ENCODE results near the gene SENP7.

GRCh38 chr3:101512646-101513418 lies at the start of gene SENP7:
- TF ChIP-seq CTCF (IDR thresholded peaks at IDR 0.05) (no peak), POLR2AphosphoS5 (IDR thresholded peaks at IDR 0.05; ENCODE audit: insufficient read depth in 1 of 2, low read depth in 1 of 2) (peak; percentile 78 to 79)

Data from vagina (tissue), 2 donors.